GM12873 (cell line): Measurements from ENCODE around the gene ZFP36L2.

Experiments used
- TF ChIP-seq, protein P1 (sequence below): IDR thresholded peaks from 2 replicates; pipeline ENCODE4 v1.5.1; 2012; ENCODE audit warnings: low read depth, mild to moderate bottlenecking, moderate library complexity, low read length, control low read depth; ENCODE audit not compliant: insufficient read depth; ENCODE audit errors: missing control alignments

Gene ZFP36L2

GRCh38 chr2:43222475-43223309, 3.7 kb downstream of the ZFP36L2 start:
- TF ChIP-seq, protein P1, sequence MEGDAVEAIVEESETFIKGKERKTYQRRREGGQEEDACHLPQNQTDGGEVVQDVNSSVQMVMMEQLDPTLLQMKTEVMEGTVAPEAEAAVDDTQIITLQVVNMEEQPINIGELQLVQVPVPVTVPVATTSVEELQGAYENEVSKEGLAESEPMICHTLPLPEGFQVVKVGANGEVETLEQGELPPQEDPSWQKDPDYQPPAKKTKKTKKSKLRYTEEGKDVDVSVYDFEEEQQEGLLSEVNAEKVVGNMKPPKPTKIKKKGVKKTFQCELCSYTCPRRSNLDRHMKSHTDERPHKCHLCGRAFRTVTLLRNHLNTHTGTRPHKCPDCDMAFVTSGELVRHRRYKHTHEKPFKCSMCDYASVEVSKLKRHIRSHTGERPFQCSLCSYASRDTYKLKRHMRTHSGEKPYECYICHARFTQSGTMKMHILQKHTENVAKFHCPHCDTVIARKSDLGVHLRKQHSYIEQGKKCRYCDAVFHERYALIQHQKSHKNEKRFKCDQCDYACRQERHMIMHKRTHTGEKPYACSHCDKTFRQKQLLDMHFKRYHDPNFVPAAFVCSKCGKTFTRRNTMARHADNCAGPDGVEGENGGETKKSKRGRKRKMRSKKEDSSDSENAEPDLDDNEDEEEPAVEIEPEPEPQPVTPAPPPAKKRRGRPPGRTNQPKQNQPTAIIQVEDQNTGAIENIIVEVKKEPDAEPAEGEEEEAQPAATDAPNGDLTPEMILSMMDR, result no peak

DNA sequence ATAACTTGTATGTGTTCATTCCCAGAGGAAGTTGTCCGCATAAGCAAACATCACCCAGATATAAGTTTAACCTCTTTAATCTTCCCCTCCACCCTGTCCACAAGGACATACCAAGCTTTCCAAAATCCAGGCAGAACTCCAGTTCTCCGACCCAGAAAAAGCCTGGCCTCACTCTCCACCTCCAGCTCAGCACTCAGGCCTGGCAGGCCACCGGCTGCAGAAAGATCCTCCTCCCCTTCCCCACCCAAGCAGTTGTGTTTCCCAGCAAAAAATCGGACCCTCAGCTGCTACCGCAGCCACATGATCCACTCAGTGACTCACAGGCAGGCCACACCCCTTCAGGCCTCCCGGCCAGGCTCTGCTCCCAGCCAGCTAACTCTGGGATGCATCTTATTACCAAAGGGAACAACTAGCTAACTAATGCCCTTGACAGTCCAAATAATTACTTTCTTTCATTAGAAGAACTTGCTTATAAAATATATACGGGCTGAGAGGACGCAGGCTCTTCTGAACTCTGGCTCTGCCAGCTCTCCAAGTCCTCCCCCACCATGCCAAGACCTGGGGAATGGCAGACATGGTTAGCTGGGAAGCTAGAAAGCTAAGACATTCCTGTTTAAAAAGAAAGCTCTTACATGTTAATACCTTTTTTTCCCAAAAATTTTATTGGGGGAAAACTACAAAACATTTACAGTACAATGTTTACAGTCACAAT, 4.5 kb downstream of the ZFP36L2 start:
- TF ChIP-seq, protein P1, result no peak

DNA sequence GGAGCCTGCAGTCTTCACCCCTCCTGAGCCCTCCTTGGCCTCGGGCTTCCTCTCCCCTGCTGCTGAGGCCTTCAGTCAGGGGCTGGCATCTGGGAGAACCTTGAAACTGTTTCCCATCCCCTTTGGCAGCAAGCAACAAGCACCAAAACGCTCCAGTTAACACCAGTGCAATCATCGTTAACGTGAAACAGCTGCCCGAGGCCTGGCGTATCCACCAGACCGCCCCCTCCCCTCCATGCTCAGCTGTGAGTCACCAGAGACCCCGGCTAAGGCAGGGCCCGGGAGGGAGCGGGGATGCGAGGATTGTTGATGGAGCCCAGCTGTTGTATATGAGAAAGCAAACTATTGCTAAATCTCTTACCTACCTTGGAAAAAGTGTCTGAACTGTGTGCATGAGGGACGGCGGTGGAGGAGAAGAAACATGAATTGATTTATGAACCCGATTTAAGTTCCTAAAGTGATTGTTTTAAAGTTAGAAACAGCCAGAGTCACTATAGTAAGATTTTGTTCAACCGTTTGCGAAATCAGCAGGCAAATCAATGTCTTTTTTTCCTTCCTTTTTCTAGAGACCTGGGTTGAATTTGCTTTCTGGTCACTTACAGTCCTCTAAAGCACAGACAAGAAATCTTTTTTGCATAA, 5.2 kb downstream of the ZFP36L2 start:
- TF ChIP-seq, protein P1, result no peak

DNA sequence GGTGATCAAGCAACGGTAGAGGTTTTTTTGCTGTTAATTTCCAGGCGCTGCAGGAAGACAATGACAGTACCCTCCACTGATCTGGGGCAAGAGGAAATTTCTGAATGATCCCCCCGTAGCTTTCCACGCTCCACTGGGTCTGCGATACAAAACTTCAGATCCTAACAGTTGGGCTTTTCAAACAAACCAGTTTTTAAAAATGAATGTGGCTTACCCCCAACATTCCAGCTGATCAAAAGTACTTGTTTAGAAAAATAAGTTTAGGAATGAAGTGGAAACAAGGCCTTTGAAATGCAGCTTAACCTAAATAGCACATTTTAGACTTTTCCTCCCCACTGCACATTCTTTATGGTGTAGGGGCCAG, 5.7 kb downstream of the ZFP36L2 start:
- TF ChIP-seq, protein P1, result no peak

GRCh38 chr2:43220229-43220751, 6.1 kb downstream of the ZFP36L2 start:
- TF ChIP-seq, protein P1, result no peak

DNA sequence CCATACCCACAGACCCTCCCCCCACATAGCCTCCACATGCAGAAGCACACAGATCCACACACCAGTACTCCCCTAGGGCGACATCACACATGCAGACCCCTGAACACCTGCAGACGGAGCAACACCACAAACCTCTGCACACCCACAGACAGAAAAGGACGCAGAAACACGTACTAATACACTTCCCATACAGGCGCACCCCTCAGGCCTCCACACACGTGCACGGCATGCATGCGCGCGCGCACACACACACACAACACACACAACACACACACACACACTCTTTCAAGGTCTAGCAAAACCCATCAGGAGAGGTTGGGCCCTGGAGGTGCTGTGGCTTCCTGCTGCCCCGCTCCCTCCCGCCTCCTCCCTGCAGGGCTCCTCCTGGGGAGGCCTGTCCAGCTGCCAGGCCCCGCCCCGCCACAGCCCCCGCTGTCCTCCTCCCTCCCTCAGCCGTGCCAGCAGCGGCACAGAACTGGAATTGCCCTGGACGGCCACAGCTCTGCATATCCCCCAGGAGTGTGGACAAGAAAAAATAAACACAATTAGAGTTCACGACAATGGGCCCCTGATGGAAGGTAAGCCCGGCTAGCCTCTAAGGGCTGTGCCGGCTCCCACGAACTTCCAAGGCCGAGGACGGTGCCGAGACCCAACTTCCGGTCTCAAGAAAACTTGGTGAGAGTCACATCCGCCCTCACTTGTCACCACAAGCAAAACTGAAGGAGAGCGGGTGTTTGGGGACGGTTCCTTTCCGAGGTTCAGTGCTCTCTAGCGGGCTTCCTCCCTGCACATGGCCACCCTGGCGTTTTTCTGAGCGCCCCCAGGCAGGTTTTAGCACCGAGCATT, 6.8 kb downstream of the ZFP36L2 start:
- TF ChIP-seq, protein P1, result peak; percentile 26
